HG02970 (cell line): ENCODE data around the gene MAP2K3.
"Not testable (repeated sequence)": the region's sequence is repeated elsewhere in the genome, so short reads cannot be mapped to it uniquely, and the experiment has no call there.

ENCODE experiments used
- ATAC-seq: cut with Tn5 transposase; IDR thresholded peaks from one replicate; pipeline ENCODE4 v1.9.1; 2021; ENCODE audit warnings: mild to moderate bottlenecking, moderate library complexity, moderate number of reproducible peaks; ENCODE audit not compliant: unreplicated experiment, low FRiP score

Gene MAP2K3

DNA sequence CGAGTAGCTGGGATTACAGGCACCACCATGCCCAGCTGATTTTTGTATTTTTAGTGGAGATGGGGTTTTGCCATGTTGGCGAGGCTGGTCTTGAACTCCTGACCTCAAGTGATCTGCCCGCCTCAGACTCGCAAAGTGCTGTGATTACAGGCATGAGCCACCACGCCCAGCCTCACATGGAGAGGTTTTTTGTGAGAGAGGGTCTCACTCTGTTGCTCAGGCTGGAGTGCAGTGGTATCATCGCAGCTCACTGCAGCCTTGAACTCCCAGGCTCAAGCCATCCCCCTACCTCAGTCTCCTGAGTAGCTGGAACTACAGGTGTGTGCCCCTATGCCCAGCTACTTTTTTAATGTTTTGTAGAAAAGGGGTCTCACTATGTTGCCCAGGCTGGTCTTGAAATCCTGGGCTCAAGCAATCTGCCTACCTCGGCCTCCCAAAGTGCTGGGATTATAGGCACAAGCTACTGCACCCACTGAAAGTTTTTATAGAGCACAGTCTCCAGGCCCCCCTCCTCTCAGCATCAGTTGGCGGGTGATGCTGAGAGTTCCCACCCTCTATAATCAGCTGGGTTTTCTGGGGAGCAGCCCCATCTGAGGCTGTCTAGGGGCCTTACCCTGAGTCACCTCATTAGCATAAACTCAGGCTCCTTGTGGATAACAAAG, 22.2 kb downstream of the MAP2K3 start:
- ATAC-seq: not testable (repeated sequence)

GRCh38 chr17:21307273-21307625, 22.7 kb downstream of the MAP2K3 start:
- ATAC-seq: not testable (repeated sequence)

- ATAC-seq: not testable (repeated sequence)
These were observed 24.4 kb downstream of the MAP2K3 start for GRCh38 chr17:21308931-21309381.

- not testable (repeated sequence) for ATAC-seq
These were observed 25.7 kb downstream of the MAP2K3 start for GRCh38 chr17:21310061-21310765.

DNA sequence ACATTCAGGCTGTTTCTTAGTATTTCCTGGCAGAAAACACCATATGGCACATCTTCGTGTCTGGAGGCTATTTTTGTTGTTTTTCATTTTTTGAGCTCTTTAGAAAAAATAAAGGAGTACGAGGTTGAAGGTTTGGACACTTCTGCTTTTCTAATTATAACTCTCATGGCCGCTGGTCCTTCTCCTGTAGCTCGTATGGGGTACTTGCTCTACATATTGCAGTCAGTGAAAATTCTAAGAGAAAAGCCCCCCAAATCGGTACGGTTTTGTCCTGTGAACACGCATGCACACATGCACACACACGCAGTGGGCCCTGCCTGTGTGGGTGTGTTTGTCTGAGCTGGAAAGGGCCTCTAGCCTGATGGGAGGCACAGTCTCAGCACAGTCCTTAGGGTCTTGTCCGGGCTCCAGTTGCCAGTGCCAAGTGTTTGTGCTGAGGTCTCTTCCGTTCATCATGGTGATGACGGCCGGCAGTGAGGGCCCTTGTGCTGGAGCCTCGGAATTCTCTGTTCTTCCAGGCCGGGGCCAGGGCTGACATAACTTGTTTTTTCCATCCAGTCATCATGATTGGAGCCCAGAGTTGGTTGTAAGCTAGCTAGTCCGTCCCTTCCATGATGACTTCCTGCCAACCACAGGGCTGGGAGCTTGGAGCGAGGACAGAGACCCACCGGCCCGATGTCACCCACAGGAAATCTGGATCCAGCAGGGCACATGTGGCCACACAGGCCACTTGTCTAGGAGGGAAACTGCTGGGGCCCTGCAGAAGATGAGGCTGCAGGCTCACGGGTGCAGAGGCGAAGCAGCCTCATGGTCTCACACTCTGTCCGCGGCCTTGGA, 26.5 kb downstream of the MAP2K3 start:
- ATAC-seq: not testable (repeated sequence)

DNA sequence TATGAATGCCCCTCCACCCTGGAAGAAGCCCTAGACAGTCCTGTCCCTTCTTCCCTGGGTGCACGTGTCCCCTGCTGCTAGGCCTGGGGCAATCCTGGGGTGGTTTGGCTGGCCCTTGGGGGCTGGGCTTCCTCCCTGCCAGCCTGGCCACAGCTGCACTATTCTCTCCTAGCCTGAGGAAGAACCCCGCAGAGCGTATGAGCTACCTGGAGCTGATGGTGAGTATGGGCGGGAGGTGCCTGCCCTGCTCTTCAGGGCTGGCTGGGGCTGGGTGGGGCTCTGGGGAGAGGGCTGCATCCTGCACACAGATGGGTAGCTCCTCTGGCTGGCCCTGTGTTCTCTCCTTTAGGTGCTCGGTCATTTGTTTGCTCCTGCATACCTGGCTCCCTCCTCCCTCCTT, 28.8 kb downstream of the MAP2K3 start:
- ATAC-seq: no peak

- not testable (repeated sequence) for ATAC-seq
These were observed 29.2 kb downstream of the MAP2K3 start for GRCh38 chr17:21313761-21314160.

DNA sequence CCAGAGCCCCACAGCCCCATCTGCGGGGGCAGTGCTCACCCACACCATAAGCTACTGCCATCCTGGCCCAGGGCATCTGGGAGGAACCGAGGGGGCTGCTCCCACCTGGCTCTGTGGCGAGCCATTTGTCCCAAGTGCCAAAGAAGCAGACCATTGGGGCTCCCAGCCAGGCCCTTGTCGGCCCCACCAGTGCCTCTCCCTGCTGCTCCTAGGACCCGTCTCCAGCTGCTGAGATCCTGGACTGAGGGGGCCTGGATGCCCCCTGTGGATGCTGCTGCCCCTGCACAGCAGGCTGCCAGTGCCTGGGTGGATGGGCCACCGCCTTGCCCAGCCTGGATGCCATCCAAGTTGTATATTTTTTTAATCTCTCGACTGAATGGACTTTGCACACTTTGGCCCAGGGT, 29.8 kb downstream of the MAP2K3 start:
- ATAC-seq: not testable (repeated sequence)

DNA sequence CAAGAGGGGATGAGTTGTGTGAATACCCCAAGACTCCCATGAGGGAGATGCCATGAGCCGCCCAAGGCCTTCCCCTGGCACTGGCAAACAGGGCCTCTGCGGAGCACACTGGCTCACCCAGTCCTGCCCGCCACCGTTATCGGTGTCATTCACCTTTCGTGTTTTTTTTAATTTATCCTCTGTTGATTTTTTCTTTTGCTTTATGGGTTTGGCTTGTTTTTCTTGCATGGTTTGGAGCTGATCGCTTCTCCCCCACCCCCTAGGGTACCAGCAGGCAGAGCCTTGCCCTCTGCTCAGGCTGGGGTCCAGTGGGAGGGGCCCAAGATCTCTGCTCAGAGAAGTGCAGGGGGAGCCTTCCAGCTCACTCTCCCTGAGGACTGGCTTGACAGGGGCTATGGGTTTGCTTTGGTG, 30.2 kb downstream of the MAP2K3 start:
- not testable (repeated sequence) for ATAC-seq

DNA sequence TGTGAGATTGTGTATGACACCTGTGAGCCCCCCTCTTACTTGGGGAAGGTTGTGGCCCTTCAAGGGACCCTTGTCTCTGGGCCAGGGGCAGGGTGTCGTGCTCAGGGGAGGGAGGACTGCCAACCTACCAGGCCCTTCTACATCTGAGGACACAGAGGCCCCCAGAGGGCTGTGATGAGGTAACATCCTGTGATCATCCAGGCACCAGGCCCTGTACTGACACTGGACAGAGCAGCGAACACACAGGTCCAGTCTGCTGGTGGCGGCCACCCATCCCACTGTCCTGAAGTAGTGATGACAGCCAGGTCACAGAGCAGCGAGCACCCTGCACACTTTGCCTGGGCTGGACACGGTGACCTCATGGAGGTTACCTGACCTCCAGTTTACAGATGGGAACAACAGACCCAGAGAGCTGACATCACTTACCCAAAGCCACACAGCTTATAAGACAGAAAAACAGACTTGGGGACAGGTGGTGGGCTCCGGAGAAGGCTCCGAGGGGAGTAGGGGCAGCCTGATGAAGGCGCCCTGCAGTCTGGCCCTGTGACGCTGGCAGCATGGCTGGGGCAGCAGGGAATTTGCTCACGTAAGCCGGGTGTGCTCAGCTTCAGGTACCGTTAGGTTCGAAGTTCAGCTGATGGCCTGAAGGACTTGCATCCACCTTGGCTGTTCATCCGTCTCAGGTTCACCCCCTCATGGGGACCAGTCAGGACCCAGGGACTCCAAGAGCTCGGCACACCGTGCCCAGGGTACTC, 30.9 kb downstream of the MAP2K3 start:
- ATAC-seq: not testable (repeated sequence)

GRCh38 chr17:21316212-21316886, 31.8 kb downstream of the MAP2K3 start:
- not testable (repeated sequence) for ATAC-seq

DNA sequence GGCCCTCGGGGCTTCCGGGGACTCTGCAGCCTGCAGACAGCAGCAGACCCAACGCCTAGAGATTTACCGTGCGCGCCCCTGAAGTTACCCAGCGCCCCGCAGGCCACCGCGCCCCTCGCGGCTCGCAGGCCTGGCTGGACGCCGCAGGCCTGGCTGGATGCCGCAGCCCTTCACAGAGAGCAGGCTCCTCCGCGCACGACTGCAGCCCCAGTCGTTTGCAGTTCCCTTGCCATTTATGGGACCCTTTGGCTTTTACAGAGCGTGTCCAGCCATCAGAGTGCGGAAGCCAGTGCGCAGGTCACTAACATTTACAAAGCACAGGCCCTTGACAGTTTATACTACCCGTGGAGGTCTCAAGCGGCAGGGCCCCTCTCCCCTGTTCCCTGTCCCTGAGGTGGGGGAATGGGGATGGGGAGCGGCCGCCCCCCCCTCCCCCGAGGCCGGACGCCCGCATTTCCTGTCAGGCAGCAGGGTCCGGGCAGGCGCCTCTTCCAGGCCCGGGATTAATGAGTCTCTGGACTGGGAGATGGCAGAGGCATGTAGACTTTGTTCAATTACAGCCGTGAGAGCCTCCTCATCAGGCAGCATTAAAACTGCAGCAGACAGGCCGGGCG, 32.5 kb downstream of the MAP2K3 start:
- ATAC-seq: not testable (repeated sequence)

DNA sequence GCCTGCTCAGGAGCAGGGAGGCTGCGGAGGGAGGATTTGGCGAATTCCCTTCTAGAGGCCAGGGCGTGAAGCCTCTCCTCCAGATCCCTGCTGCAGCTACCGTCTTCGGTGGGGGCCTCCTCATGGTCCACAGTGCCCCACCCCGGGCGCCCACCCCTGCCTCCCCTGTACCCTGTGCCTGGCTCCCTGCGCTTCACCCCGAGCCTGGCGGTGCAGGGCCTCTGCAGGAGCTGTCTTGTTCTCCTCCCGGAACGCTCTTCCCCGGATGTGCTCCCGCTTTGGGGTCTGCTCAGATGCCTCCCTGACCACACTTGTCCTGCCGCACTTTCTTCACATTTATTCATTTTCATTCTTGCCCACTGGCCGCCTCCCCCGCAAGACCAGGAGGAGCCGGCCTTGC, 33.3 kb downstream of the MAP2K3 start:
- not testable (repeated sequence) for ATAC-seq

- ATAC-seq: no peak
These were observed 33.9 kb downstream of the MAP2K3 start for GRCh38 chr17:21318439-21318838.

GRCh38 chr17:21318856-21319255, 34.3 kb downstream of the MAP2K3 start:
- not testable (repeated sequence) for ATAC-seq

DNA sequence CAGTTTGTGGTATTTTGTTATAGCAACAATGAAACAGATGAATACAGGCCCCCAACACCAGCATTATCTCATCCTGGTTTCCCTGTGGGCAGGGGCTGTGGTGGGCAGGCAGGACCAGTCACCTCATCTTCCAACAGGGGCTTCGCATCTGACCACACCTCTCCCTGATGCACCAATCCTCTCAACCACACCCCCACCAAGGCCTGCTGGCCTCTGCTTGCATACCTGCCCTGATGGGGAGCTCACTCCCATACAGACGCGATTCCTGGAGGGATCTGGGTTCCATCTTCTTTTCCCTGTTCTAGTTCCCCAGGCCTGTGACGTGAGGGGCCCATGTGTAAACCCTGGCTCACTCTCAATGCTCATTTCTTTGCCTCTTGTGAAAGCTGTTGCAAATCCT, 34.7 kb downstream of the MAP2K3 start:
- not testable (repeated sequence) for ATAC-seq

GRCh38 chr17:21319686-21320375, 35.3 kb downstream of the MAP2K3 start:
- ATAC-seq: not testable (repeated sequence)

DNA sequence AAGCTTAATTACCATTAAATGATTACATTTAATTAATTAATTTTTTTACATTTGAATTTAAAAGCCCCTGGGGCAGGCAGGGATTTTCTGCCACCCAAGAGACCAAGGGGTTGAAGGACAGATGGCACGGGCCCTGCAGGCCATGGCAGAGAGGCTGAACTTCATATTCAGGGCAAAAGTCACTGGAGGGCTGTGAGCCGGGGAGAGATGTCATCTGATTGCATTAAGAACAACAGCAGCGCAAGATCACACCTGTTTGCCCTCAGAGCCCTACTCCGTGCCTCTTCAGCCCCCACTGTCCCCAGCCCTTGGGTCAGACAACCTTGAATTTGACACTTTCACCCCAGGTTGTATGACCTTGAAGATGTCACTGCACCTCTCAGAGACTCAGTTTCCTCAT, 35.9 kb downstream of the MAP2K3 start:
- ATAC-seq: not testable (repeated sequence)

GRCh38 chr17:21321061-21321460, 36.5 kb downstream of the MAP2K3 start:
- not testable (repeated sequence) for ATAC-seq
